Fibroblast of lung (primary cell): ENCODE measurements around the gene CNR2. TPM values are rescaled to one million over a fixed set of nuclear protein-coding genes. Genes with fewer than 3 reads are reported as not detected.
A peak's percentile ranks its signal among the peaks of the same experiment; 100 is the strongest.
"Not testable (repeated sequence)": the region's sequence is repeated elsewhere in the genome, so short reads cannot be mapped to it uniquely, and the experiment has no call there.

Experiments used
- DNase-seq, 2 donors: peaks; one replicate each; pipeline versions ENCODE4 v3.0.0 to v3.0.0-alpha.2; 2010; ENCODE audit warnings: low read depth in 2 of 2
- H2AFZ ChIP-seq: 2 replicates; pipeline ENCODE4 v1.5.1; 2012; ENCODE audit warnings: low read length, control low read depth, inconsistent platforms
- H3K27ac ChIP-seq: 2 replicates; pipeline ENCODE4 v1.5.1; 2011; ENCODE audit warnings: low read length, control low read depth; ENCODE audit not compliant: insufficient read depth
- H3K27me3 ChIP-seq: 2 replicates; pipeline ENCODE4 v1.5.1; 2011; ENCODE audit warnings: mild to moderate bottlenecking, low read length; ENCODE audit not compliant: control insufficient read depth, insufficient read depth
- H3K36me3 ChIP-seq: 2 replicates; pipeline ENCODE4 v1.5.1; 2011; ENCODE audit warnings: low read length; ENCODE audit not compliant: control insufficient read depth, insufficient read depth
- H3K4me1 ChIP-seq: 2 replicates; pipeline ENCODE4 v1.5.1; 2011; ENCODE audit warnings: low read length; ENCODE audit not compliant: control insufficient read depth, insufficient read depth; ENCODE audit errors: extremely low read depth
- H3K4me2 ChIP-seq: 2 replicates; pipeline ENCODE4 v1.5.1; 2011; ENCODE audit warnings: low read length, control low read depth; ENCODE audit not compliant: insufficient read depth; ENCODE audit errors: extremely low read depth
- H3K4me3 ChIP-seq, 4 experiments: fragments of 200-600 bp in 1 of 4; sonication (generic) in 1 of 4; replicated peaks in 1 of 4; 2 replicates each; pipeline ENCODE4 v1.5.1; 2011 to 2016; ENCODE audit warnings: low read length in 4 of 4, low read depth in 3 of 4, mild to moderate bottlenecking in 3 of 4, control low read depth in 2 of 4, inconsistent platforms in 1 of 4, mixed read lengths in 1 of 4; ENCODE audit not compliant: insufficient read depth in 1 of 4; ENCODE audit errors: control extremely low read depth in 1 of 4
- H3K79me2 ChIP-seq: 2 replicates; pipeline ENCODE4 v1.5.1; 2012; ENCODE audit warnings: mild to moderate bottlenecking, low read length, inconsistent platforms; ENCODE audit not compliant: control insufficient read depth, insufficient read depth
- H3K9ac ChIP-seq: 2 replicates; pipeline ENCODE4 v1.5.1; 2011; ENCODE audit warnings: mild to moderate bottlenecking, low read length, control low read depth; ENCODE audit not compliant: insufficient read depth
- H3K9me3 ChIP-seq: 2 replicates; pipeline ENCODE4 v1.5.1; 2012; ENCODE audit warnings: low read depth, low read length; ENCODE audit not compliant: control insufficient read depth, insufficient read depth
- H4K20me1 ChIP-seq: 2 replicates; pipeline ENCODE4 v1.5.1; 2011; ENCODE audit warnings: low read length; ENCODE audit not compliant: control insufficient read depth, insufficient read depth; ENCODE audit errors: extremely low read depth
- EZH2 ChIP-seq: IDR thresholded peaks from 2 replicates; pipeline ENCODE4 v1.5.1; 2012; ENCODE audit warnings: low read length, control low read depth, mild to moderate bottlenecking; ENCODE audit errors: missing control alignments
- polyA plus RNA-seq, 2 donors: library from polyadenylated mRNA; depleted of rRNA in 1 of 2; stranded (reverse) in 1 of 2; unstranded in 1 of 2; fragments of >200 nt; gene quantifications; 2 replicates each; pipeline ENCODE4 v1.2.1, GENCODE V29; 2011 to 2012; ENCODE audit warnings: missing spikeins in 1 of 2
- total RNA-seq: library from RNA; depleted of rRNA; stranded (reverse); fragments of >200 nt; gene quantifications from 2 replicates; pipeline ENCODE4 v1.2.1, GENCODE V29; 2014
- TF ChIP-seq, protein P1 (sequence below), 2 donors: IDR thresholded peaks in 1 of 2; conservative IDR thresholded peaks in 1 of 2; 1 replicate in 1 of 2; 2 replicates in 1 of 2; pipeline ENCODE4 v1.5.1; 2011 to 2012; ENCODE audit warnings: low read length in 2 of 2, control low read depth in 1 of 2, inconsistent platforms in 1 of 2, low read depth in 1 of 2, mild to moderate bottlenecking in 1 of 2

The CNR2 gene
- total and polyA plus RNA-seq, 2 donors (not counting 1 experiment from before 2014, with no cell fraction given), result not detected

GRCh38 chr1:23903754-23904153 is 9.4 kb downstream of the CNR2 start:
- Histone ChIP-seq H3K79me2 (no peaks in the 10 kb centered on the region), H3K4me1 (no peaks in the 10 kb centered on the region), H2AFZ (no peak overlapping the region), H3K9ac (no peak overlapping the region), H3K27ac (no peak overlapping the region), H3K4me2 (no peak overlapping the region), H3K27me3 (peaks cover 35% of the 10 kb centered on the region), H3K4me3 (no peak overlapping the region), H4K20me1 (no peaks in the 10 kb centered on the region), H3K9me3 (no peaks in the 10 kb centered on the region), H3K36me3 (no peaks in the 10 kb centered on the region)
- TF ChIP-seq, protein P1, sequence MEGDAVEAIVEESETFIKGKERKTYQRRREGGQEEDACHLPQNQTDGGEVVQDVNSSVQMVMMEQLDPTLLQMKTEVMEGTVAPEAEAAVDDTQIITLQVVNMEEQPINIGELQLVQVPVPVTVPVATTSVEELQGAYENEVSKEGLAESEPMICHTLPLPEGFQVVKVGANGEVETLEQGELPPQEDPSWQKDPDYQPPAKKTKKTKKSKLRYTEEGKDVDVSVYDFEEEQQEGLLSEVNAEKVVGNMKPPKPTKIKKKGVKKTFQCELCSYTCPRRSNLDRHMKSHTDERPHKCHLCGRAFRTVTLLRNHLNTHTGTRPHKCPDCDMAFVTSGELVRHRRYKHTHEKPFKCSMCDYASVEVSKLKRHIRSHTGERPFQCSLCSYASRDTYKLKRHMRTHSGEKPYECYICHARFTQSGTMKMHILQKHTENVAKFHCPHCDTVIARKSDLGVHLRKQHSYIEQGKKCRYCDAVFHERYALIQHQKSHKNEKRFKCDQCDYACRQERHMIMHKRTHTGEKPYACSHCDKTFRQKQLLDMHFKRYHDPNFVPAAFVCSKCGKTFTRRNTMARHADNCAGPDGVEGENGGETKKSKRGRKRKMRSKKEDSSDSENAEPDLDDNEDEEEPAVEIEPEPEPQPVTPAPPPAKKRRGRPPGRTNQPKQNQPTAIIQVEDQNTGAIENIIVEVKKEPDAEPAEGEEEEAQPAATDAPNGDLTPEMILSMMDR (conservative IDR thresholded peaks at IDR 0.05 in 1 of 2, IDR thresholded peaks at IDR 0.05 in 1 of 2; ENCODE audit: low read depth in 1 of 2, low read length in 2 of 2), result no peak
- TF ChIP-seq EZH2, result no peak
- no peak for DNase-seq

DNA sequence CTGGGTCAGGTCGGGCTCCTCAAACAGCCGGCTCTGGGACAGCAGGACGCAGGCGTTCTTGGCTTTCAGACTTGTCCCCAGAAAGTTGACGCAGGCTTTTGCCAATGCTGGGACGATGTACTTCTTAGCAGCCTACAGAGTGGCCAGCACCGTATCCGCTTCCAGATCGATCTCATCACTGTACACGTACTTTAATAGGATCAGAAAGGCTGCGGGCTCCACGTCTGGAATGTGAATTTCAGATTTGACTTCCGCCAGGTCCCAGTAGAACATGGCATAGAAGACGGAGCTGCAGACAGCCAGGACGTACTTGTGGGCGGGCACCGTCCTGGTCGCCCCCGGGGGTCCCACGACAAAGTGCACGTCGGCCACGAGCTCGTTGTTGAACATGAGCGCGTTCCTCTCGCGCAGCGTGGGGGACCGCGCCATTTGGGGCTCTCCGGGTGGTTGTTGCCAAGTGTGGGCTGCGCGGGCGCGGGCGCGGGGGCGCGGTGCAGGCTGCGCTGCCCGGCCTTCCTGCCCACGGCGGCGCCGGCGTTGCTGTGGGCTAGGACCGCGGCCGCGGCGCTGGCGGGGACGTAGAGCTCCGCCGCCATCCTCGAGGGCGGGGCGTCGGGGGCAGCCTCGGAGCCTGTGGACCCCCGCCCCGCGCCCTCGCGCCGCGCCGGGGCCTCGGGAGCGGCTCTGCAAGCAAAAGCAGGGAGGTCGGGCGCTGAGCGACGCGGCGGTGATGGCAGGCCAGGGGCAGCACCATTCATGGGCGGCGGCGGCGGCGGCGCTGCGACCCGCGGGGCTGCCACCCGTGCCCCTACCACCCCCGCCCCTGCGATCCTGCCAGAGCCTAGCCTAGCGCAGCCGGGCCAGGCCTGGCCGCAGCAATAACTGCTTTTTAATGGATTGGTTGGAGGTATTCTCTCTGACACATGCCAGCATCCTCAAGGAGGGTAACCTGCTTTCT is 10.6 kb downstream of the CNR2 start:
- H3K27ac ChIP-seq, result no peak overlapping the region
- H3K27me3 ChIP-seq, result peaks cover 35% of the 10 kb centered on the region
- H3K4me2 ChIP-seq, result peak overlapping the region; percentile 25
- H3K4me1 ChIP-seq, result no peaks in the 10 kb centered on the region
- H3K36me3 ChIP-seq, result no peaks in the 10 kb centered on the region
- no peak overlapping the region for H2AFZ ChIP-seq
- H4K20me1 ChIP-seq, result no peaks in the 10 kb centered on the region
- no peak for DNase-seq
- no peak overlapping the region for H3K9ac ChIP-seq
- TF ChIP-seq, protein P1 (conservative IDR thresholded peaks at IDR 0.05 in 1 of 2, IDR thresholded peaks at IDR 0.05 in 1 of 2; ENCODE audit: low read depth in 1 of 2, low read length in 2 of 2), result no peak
- TF ChIP-seq EZH2, result peak; percentile 76
- H3K79me2 ChIP-seq, result no peaks in the 10 kb centered on the region
- no peaks in the 10 kb centered on the region for H3K9me3 ChIP-seq
- peak overlapping the region in 2 of 4 experiments; percentile 17 to 25 for H3K4me3 ChIP-seq

DNA sequence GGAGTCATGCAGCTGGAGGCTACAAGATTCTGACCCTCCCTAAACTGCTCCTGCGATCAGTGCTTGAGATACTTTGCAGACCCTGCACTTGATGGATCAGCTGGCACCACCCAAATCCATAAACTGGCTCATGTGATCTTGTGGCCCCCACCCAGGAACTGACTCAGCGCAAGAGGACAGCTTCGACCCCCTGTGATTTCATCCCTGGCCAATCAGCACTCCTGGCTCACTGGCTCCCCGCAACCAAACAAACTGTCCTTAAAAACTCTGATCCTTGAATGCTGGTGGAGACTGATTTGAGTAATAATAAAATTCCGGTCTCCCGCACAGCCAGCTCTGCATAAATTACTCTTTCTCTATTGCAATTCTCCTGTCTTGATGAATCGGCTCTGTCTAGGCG is 13.1 kb downstream of the CNR2 start:
- H3K9ac ChIP-seq, H3K4me1 ChIP-seq, H4K20me1 ChIP-seq, H2AFZ ChIP-seq, H3K9me3 ChIP-seq, H3K79me2 ChIP-seq, H3K4me3 ChIP-seq, H3K4me2 ChIP-seq, H3K27ac ChIP-seq, H3K36me3 ChIP-seq, DNase-seq: not testable (repeated sequence)
- peaks cover 35% of the 10 kb centered on the region for H3K27me3 ChIP-seq
